ENCODE measurements around the gene MRPL16.
A peak's percentile ranks its signal among the peaks of the same experiment; 100 is the strongest.

Gene MRPL16

GRCh38 chr11:59767225-59767611 lies 43.4 kb downstream of the MRPL16 start (continued):
- TF ChIP-seq ZFP69B (tag by site-specific recombination; IDR thresholded peaks at IDR 0.05) (no peak), ZNF341 (tag by site-specific recombination; IDR thresholded peaks at IDR 0.05; ENCODE audit: low read depth) (no peak), HIC1 (tag by site-specific recombination; IDR thresholded peaks at IDR 0.05) (no peak)

GRCh38 chr11:59766542-59767224 lies 43.9 kb downstream of the MRPL16 start:
- Histone ChIP-seq H3K4me3 (ENCODE audit: low read depth, low read length) (no peak overlapping the region), H3K9me3 (ENCODE audit: control insufficient read depth, insufficient read depth, low read depth, low read length) (no peaks in the 10 kb centered on the region), H3K4me1 (ENCODE audit: control insufficient read depth, insufficient read depth, low read length) (no peaks in the 10 kb centered on the region), H3K36me3 (ENCODE audit: control insufficient read depth in 2 of 2, insufficient read depth in 1 of 2, low read length in 2 of 2) (peaks cover 0 to 11% of the 10 kb centered on the region in 2 experiments; a peak in 2 of 3 replicates), H3K27ac (ENCODE audit: extremely low read depth, low read depth, low read length) (no peak overlapping the region)
- ChIA-PET CTCF (interaction anchor here (1.9 to 2.2 kb wide), 2 partner anchors 13 to 35 kb away, joined by 7 read pairs; no protein-coding TSS in a partner anchor), POLR2A (interaction anchor here (0.7 to 0.8 kb wide), 2 partner anchors 11 to 12 kb away, joined by 3 read pairs; partner anchors contain the start of gene STX3)
- TF ChIP-seq ZFP3 (tag by site-specific recombination; IDR thresholded peaks at IDR 0.05; ENCODE audit: low read depth) (no peak), ZNF174 (tag by site-specific recombination; IDR thresholded peaks at IDR 0.05) (no peak), ZNF223 (tag by site-specific recombination; IDR thresholded peaks at IDR 0.05) (no peak), IKZF3 (tag by site-specific recombination; IDR thresholded peaks at IDR 0.05) (no peak), ZNF416 (tag by site-specific recombination; IDR thresholded peaks at IDR 0.05) (no peak), ZNF423 (tag by site-specific recombination; IDR thresholded peaks at IDR 0.05) (no peak), ZNF449 (tag by site-specific recombination; IDR thresholded peaks at IDR 0.05) (peak; percentile 79), PRDM10 (tag by site-specific recombination; IDR thresholded peaks at IDR 0.05) (no peak)

- Histone ChIP-seq H3K9me3 (ENCODE audit: control insufficient read depth, insufficient read depth, low read depth, low read length) (no peaks in the 10 kb centered on the region), H3K27ac (ENCODE audit: extremely low read depth, low read depth, low read length) (no peak overlapping the region), H3K4me3 (ENCODE audit: low read depth, low read length) (no peak overlapping the region), H3K36me3 (ENCODE audit: control insufficient read depth in 2 of 2, insufficient read depth in 1 of 2, low read length in 2 of 2) (peaks cover 0 to 20% of the 10 kb centered on the region in 2 experiments; a peak in 2 of 3 replicates), H3K4me1 (ENCODE audit: control insufficient read depth, insufficient read depth, low read length) (no peaks in the 10 kb centered on the region)
- ChIA-PET CTCF (interaction anchor here (0.7 kb wide), 1 partner anchor 1018 kb away, joined by 3 read pairs; no protein-coding TSS in a partner anchor), POLR2A (interaction anchor here (1.1 kb wide), 1 partner anchor 10 kb away, joined by 8 read pairs; the partner anchor contains the start of gene STX3)
- TF ChIP-seq ZNF140 (tag by site-specific recombination; IDR thresholded peaks at IDR 0.05) (no peak), PRDM1 (tag by site-specific recombination; IDR thresholded peaks at IDR 0.05) (0 out of 2 replicates have a peak, but pooled peaks have one; percentile 50), ZNF121 (tag by site-specific recombination; IDR thresholded peaks at IDR 0.05) (no peak), ZNF19 (tag by site-specific recombination; IDR thresholded peaks at IDR 0.05; ENCODE audit: low read depth) (no peak), KLF1 (tag by site-specific recombination; IDR thresholded peaks at IDR 0.05) (0 out of 2 replicates have a peak, but pooled peaks have one; percentile 29), ZBTB49 (tag by site-specific recombination; IDR thresholded peaks at IDR 0.05; ENCODE audit: low read depth) (no peak), ZNF704 (tag by site-specific recombination; IDR thresholded peaks at IDR 0.05) (no peak)
Observed at GRCh38 chr11:59765068-59765735, 45.4 kb downstream of the MRPL16 start.

All from HEK293 (cell line).